WTC11 (cell line): ENCODE data around the gene MRFAP1L1. TPM values are rescaled to one million over a fixed set of nuclear protein-coding genes. Genes with fewer than 3 reads are reported as not detected.

ENCODE experiments used
- ATAC-seq: fragments of 200-7000 bp; cut with Tn5 transposase; 2 replicates; pipeline ENCODE4 v1.10.0; 2021; ENCODE audit warnings: mild to moderate bottlenecking, moderate library complexity
- CTCF ChIA-PET: fragments of 300-600 bp; sonication (Branson Sonifier 250); formaldehyde crosslinking; loops from one replicate; lab custom pipeline; 2021; ENCODE audit warnings: antibody characterized with exemption; lab: Charles Lee
- POLR2A ChIA-PET: fragments of 350-600 bp; sonication (Branson Sonifier 250); formaldehyde crosslinking; loops from one replicate; lab custom pipeline; 2021; ENCODE audit warnings: antibody characterized with exemption; lab: Charles Lee
- DNase-seq: peaks from one replicate; pipeline ENCODE4 v3.0.0; 2021; ENCODE audit warnings: low spot score
- H3K27ac Mint-ChIP-seq: 2 replicates; pipeline ENCODE4 v1.8.0; 2021; ENCODE audit warnings: mixed read lengths
- H3K27me3 Mint-ChIP-seq: 2 replicates; pipeline ENCODE4 v1.8.0; 2021; ENCODE audit warnings: low read depth, mild to moderate bottlenecking, moderate library complexity, mixed read lengths
- H3K36me3 Mint-ChIP-seq: 2 replicates; pipeline ENCODE4 v1.8.0; 2021; ENCODE audit warnings: mixed read lengths
- H3K4me1 Mint-ChIP-seq: 2 replicates; pipeline ENCODE4 v1.8.0; 2022; ENCODE audit warnings: mixed read lengths
- H3K4me3 Mint-ChIP-seq: 2 replicates; pipeline ENCODE4 v1.8.0; 2021; ENCODE audit warnings: mild to moderate bottlenecking, moderate library complexity, mixed read lengths
- H3K9me3 Mint-ChIP-seq: 2 replicates; pipeline ENCODE4 v1.8.0; 2021; ENCODE audit warnings: mixed read lengths
- ATF1 ChIP-seq: sonication (generic); formaldehyde crosslinking; IDR thresholded peaks from 2 replicates; pipeline ENCODE4 v1.8.1; 2023; ENCODE audit warnings: mild to moderate bottlenecking, moderate library complexity, missing genetic modification reagents
- CBFB ChIP-seq: sonication (generic); formaldehyde crosslinking; IDR thresholded peaks from 2 replicates; pipeline ENCODE4 v1.8.1; 2022; ENCODE audit warnings: mild to moderate bottlenecking, low read depth, missing genetic modification reagents
- GRHL2 ChIP-seq: fragments of 250-450 bp; sonication (Bioruptor Pico); IDR thresholded peaks from 2 replicates; pipeline ENCODE4 v1.8.0; 2022; ENCODE audit warnings: mild to moderate bottlenecking, moderate library complexity; ENCODE audit not compliant: insufficient replicate concordance, severe bottlenecking
- GTF2I ChIP-seq: fragments of 250-450 bp; sonication (Bioruptor Pico); conservative IDR thresholded peaks from 2 replicates; pipeline ENCODE4 v1.4.0; 2021; ENCODE audit warnings: mild to moderate bottlenecking
- MYBL2 ChIP-seq: sonication (generic); formaldehyde crosslinking; IDR thresholded peaks from 2 replicates; pipeline ENCODE4 v1.8.1; 2023; ENCODE audit warnings: mild to moderate bottlenecking, moderate library complexity, missing genetic modification reagents
- NR1H2 ChIP-seq: sonication (generic); formaldehyde crosslinking; IDR thresholded peaks from 2 replicates; pipeline ENCODE4 v1.9.0; 2021; ENCODE audit warnings: mild to moderate bottlenecking, moderate library complexity, missing genetic modification reagents
- SMAD3 ChIP-seq: sonication (generic); formaldehyde crosslinking; IDR thresholded peaks from 2 replicates; pipeline ENCODE4 v1.8.0; 2022; ENCODE audit warnings: missing genetic modification reagents, mild to moderate bottlenecking, borderline replicate concordance
- TCF7 ChIP-seq: sonication (generic); formaldehyde crosslinking; IDR thresholded peaks from 2 replicates; pipeline ENCODE4 v1.8.0; 2022; ENCODE audit warnings: mild to moderate bottlenecking, low read depth, missing genetic modification reagents, moderate library complexity
- ZNF121 ChIP-seq: sonication (generic); formaldehyde crosslinking; IDR thresholded peaks from 2 replicates; pipeline ENCODE4 v1.8.0; 2023; ENCODE audit warnings: missing genetic modification reagents
- ZNF219 ChIP-seq: sonication (generic); formaldehyde crosslinking; IDR thresholded peaks from 2 replicates; pipeline ENCODE4 v1.8.0; 2023; ENCODE audit warnings: missing genetic modification reagents, mild to moderate bottlenecking, borderline replicate concordance
- ZNF263 ChIP-seq: sonication (generic); formaldehyde crosslinking; IDR thresholded peaks from 2 replicates; pipeline ENCODE4 v1.8.1; 2022; ENCODE audit warnings: low read depth, mild to moderate bottlenecking, moderate library complexity, missing genetic modification reagents
- total RNA-seq: library from RNA; stranded (reverse); gene quantifications from 3 replicates; pipeline ENCODE4 v1.2.3, GENCODE V29; 2021
- TF ChIP-seq, protein P1 (sequence below): sonication (generic); formaldehyde crosslinking; IDR thresholded peaks from 2 replicates; pipeline ENCODE4 v1.8.1; 2022; ENCODE audit warnings: low read depth, missing genetic modification reagents, borderline replicate concordance
- TF ChIP-seq, protein P2 (sequence below): sonication (generic); formaldehyde crosslinking; IDR thresholded peaks from 2 replicates; pipeline ENCODE4 v1.8.0; 2023; ENCODE audit warnings: missing genetic modification reagents, mild to moderate bottlenecking, borderline replicate concordance
- TF ChIP-seq, protein P3 (sequence below): fragments of 250-450 bp; sonication (Bioruptor Pico); IDR thresholded peaks from 2 replicates; pipeline ENCODE4 v1.8.0; 2021; ENCODE audit warnings: mild to moderate bottlenecking
- TF ChIP-seq, protein P4 (sequence below): sonication (generic); formaldehyde crosslinking; IDR thresholded peaks from 2 replicates; pipeline ENCODE4 v1.8.0; 2022; ENCODE audit warnings: mild to moderate bottlenecking, missing genetic modification reagents
- TF ChIP-seq, protein P5 (sequence below): sonication (generic); formaldehyde crosslinking; conservative IDR thresholded peaks from 2 replicates; pipeline ENCODE4 v1.8.1; 2022; ENCODE audit warnings: mild to moderate bottlenecking, missing genetic modification reagents
- TF ChIP-seq, protein P6 (sequence below): sonication (generic); formaldehyde crosslinking; IDR thresholded peaks from 2 replicates; pipeline ENCODE4 v1.8.1; 2022; ENCODE audit warnings: mild to moderate bottlenecking, missing genetic modification reagents, moderate library complexity, borderline replicate concordance
- TF ChIP-seq, protein P7 (sequence below): fragments of 250-450 bp; sonication (Bioruptor Pico); IDR thresholded peaks from 2 replicates; pipeline ENCODE4 v2.1.2; 2022; ENCODE audit warnings: mild to moderate bottlenecking, moderate library complexity
- TF ChIP-seq, protein P8 (sequence below): sonication (generic); formaldehyde crosslinking; conservative IDR thresholded peaks from 2 replicates; pipeline ENCODE4 v1.8.1; 2023; ENCODE audit warnings: mild to moderate bottlenecking, low read depth, missing genetic modification reagents, moderate library complexity
- TF ChIP-seq, protein P9 (sequence below): sonication (generic); formaldehyde crosslinking; IDR thresholded peaks from 2 replicates; pipeline ENCODE4 v1.8.1; 2023; ENCODE audit warnings: mild to moderate bottlenecking, missing genetic modification reagents, moderate library complexity

The MRFAP1L1 gene
- total RNA-seq, 1 experiment from 2014 or later = 54.4 TPM

DNA sequence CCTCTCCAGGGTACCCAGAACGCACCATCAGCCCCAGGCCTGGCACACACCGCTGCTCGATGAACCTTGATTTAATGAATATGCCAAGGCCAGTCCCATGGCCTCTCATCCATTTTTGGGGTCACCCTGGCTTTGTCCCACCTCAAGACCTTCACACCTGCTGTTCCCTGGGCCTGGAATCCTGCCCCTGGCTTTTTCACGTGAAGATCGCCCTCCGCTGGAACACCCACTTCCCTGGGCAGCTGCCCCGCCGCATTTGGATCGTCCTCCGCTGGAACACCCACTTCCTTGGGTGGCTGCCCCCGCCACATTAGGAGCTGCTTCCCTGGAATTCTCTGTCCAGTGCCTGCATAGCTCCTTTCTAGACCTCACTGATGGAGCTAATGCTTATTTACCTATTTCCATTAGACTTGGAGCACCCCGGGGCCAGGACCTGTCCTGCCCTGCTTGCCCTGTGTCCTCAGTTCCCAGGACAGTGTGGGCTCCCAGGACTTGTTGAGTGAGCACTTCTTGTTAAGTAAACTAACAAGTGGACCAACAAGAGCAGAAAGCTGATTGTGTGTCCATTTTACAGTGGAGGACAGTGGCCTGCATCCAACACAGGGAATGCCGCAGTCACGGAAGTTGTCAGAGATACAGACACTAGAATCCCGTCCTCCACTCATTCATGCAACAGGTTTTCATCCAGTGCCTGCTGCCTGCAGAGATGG, 18.8 kb upstream of the MRFAP1L1 start:
- CTCF ChIA-PET = interaction anchor here (1.8 to 3.8 kb wide), 2 partner anchors 145 to 342 kb away, joined by 4 to 13 read pairs; no protein-coding TSS in a partner anchor
- ATAC-seq (no peak), DNase-seq (no peak)
- TF ChIP-seq ZNF219 = no peak
- TF ChIP-seq, protein P1, sequence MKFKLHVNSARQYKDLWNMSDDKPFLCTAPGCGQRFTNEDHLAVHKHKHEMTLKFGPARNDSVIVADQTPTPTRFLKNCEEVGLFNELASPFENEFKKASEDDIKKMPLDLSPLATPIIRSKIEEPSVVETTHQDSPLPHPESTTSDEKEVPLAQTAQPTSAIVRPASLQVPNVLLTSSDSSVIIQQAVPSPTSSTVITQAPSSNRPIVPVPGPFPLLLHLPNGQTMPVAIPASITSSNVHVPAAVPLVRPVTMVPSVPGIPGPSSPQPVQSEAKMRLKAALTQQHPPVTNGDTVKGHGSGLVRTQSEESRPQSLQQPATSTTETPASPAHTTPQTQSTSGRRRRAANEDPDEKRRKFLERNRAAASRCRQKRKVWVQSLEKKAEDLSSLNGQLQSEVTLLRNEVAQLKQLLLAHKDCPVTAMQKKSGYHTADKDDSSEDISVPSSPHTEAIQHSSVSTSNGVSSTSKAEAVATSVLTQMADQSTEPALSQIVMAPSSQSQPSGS = no peak
- TF ChIP-seq, protein P2, sequence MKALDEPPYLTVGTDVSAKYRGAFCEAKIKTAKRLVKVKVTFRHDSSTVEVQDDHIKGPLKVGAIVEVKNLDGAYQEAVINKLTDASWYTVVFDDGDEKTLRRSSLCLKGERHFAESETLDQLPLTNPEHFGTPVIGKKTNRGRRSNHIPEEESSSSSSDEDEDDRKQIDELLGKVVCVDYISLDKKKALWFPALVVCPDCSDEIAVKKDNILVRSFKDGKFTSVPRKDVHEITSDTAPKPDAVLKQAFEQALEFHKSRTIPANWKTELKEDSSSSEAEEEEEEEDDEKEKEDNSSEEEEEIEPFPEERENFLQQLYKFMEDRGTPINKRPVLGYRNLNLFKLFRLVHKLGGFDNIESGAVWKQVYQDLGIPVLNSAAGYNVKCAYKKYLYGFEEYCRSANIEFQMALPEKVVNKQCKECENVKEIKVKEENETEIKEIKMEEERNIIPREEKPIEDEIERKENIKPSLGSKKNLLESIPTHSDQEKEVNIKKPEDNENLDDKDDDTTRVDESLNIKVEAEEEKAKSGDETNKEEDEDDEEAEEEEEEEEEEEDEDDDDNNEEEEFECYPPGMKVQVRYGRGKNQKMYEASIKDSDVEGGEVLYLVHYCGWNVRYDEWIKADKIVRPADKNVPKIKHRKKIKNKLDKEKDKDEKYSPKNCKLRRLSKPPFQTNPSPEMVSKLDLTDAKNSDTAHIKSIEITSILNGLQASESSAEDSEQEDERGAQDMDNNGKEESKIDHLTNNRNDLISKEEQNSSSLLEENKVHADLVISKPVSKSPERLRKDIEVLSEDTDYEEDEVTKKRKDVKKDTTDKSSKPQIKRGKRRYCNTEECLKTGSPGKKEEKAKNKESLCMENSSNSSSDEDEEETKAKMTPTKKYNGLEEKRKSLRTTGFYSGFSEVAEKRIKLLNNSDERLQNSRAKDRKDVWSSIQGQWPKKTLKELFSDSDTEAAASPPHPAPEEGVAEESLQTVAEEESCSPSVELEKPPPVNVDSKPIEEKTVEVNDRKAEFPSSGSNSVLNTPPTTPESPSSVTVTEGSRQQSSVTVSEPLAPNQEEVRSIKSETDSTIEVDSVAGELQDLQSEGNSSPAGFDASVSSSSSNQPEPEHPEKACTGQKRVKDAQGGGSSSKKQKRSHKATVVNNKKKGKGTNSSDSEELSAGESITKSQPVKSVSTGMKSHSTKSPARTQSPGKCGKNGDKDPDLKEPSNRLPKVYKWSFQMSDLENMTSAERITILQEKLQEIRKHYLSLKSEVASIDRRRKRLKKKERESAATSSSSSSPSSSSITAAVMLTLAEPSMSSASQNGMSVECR = no peak
- TF ChIP-seq, protein P3, sequence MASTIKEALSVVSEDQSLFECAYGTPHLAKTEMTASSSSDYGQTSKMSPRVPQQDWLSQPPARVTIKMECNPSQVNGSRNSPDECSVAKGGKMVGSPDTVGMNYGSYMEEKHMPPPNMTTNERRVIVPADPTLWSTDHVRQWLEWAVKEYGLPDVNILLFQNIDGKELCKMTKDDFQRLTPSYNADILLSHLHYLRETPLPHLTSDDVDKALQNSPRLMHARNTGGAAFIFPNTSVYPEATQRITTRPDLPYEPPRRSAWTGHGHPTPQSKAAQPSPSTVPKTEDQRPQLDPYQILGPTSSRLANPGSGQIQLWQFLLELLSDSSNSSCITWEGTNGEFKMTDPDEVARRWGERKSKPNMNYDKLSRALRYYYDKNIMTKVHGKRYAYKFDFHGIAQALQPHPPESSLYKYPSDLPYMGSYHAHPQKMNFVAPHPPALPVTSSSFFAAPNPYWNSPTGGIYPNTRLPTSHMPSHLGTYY (CRISPR knock-in tag) = no peak
- TF ChIP-seq GTF2I = no peak
- TF ChIP-seq, protein P4, sequence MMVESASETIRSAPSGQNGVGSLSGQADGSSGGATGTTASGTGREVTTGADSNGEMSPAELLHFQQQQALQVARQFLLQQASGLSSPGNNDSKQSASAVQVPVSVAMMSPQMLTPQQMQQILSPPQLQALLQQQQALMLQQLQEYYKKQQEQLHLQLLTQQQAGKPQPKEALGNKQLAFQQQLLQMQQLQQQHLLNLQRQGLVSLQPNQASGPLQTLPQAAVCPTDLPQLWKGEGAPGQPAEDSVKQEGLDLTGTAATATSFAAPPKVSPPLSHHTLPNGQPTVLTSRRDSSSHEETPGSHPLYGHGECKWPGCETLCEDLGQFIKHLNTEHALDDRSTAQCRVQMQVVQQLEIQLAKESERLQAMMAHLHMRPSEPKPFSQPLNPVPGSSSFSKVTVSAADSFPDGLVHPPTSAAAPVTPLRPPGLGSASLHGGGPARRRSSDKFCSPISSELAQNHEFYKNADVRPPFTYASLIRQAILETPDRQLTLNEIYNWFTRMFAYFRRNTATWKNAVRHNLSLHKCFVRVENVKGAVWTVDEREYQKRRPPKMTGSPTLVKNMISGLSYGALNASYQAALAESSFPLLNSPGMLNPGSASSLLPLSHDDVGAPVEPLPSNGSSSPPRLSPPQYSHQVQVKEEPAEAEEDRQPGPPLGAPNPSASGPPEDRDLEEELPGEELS (CRISPR knock-in tag) = no peak
- no peak for TF ChIP-seq MYBL2
- TF ChIP-seq, protein P5, sequence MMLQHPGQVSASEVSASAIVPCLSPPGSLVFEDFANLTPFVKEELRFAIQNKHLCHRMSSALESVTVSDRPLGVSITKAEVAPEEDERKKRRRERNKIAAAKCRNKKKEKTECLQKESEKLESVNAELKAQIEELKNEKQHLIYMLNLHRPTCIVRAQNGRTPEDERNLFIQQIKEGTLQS (CRISPR knock-in tag) = no peak
- TF ChIP-seq, protein P6, sequence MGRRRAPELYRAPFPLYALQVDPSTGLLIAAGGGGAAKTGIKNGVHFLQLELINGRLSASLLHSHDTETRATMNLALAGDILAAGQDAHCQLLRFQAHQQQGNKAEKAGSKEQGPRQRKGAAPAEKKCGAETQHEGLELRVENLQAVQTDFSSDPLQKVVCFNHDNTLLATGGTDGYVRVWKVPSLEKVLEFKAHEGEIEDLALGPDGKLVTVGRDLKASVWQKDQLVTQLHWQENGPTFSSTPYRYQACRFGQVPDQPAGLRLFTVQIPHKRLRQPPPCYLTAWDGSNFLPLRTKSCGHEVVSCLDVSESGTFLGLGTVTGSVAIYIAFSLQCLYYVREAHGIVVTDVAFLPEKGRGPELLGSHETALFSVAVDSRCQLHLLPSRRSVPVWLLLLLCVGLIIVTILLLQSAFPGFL (CRISPR knock-in tag) = no peak
- TF ChIP-seq CBFB (CRISPR knock-in tag) = no peak
- no peak for TF ChIP-seq GRHL2 (CRISPR knock-in tag)
- no peak for TF ChIP-seq ZNF263 (CRISPR knock-in tag)
- no peak for TF ChIP-seq ATF1
- TF ChIP-seq, protein P7, sequence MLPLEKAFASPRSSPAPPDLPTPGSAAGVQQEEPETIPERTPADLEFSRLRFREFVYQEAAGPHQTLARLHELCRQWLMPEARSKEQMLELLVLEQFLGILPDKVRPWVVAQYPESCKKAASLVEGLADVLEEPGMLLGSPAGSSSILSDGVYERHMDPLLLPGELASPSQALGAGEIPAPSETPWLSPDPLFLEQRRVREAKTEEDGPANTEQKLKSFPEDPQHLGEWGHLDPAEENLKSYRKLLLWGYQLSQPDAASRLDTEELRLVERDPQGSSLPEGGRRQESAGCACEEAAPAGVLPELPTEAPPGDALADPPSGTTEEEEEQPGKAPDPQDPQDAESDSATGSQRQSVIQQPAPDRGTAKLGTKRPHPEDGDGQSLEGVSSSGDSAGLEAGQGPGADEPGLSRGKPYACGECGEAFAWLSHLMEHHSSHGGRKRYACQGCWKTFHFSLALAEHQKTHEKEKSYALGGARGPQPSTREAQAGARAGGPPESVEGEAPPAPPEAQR = no peak
- TF ChIP-seq ZNF121 (CRISPR knock-in tag) = no peak
- no peak for TF ChIP-seq SMAD3 (CRISPR knock-in tag)
- TF ChIP-seq, protein P8, sequence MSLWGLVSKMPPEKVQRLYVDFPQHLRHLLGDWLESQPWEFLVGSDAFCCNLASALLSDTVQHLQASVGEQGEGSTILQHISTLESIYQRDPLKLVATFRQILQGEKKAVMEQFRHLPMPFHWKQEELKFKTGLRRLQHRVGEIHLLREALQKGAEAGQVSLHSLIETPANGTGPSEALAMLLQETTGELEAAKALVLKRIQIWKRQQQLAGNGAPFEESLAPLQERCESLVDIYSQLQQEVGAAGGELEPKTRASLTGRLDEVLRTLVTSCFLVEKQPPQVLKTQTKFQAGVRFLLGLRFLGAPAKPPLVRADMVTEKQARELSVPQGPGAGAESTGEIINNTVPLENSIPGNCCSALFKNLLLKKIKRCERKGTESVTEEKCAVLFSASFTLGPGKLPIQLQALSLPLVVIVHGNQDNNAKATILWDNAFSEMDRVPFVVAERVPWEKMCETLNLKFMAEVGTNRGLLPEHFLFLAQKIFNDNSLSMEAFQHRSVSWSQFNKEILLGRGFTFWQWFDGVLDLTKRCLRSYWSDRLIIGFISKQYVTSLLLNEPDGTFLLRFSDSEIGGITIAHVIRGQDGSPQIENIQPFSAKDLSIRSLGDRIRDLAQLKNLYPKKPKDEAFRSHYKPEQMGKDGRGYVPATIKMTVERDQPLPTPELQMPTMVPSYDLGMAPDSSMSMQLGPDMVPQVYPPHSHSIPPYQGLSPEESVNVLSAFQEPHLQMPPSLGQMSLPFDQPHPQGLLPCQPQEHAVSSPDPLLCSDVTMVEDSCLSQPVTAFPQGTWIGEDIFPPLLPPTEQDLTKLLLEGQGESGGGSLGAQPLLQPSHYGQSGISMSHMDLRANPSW = no peak
- no peak for TF ChIP-seq NR1H2
- no peak for TF ChIP-seq TCF7
- TF ChIP-seq, protein P9, sequence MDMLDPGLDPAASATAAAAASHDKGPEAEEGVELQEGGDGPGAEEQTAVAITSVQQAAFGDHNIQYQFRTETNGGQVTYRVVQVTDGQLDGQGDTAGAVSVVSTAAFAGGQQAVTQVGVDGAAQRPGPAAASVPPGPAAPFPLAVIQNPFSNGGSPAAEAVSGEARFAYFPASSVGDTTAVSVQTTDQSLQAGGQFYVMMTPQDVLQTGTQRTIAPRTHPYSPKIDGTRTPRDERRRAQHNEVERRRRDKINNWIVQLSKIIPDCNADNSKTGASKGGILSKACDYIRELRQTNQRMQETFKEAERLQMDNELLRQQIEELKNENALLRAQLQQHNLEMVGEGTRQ = no peak
- no peaks in the 10 kb centered on the region for H3K27me3 Mint-ChIP-seq
- H3K9me3 Mint-ChIP-seq = no peaks in the 10 kb centered on the region
- H3K36me3 Mint-ChIP-seq = no peaks in the 10 kb centered on the region
- no peak overlapping the region for H3K27ac Mint-ChIP-seq
- H3K4me1 Mint-ChIP-seq = peaks cover 16% of the 10 kb centered on the region
- H3K4me3 Mint-ChIP-seq = no peak overlapping the region
- POLR2A ChIA-PET = no interaction called here
